Endothelial cell (in vitro differentiated cells): ENCODE results near the gene USP15. TPM values are rescaled to one million over a fixed set of nuclear protein-coding genes. Genes with fewer than 3 reads are reported as not detected.
"Not testable (repeated sequence)": the region's sequence is repeated elsewhere in the genome, so short reads cannot be mapped to it uniquely, and the experiment has no call there.

Source experiments
- DNase-seq: peaks from one replicate; pipeline ENCODE4 v3.0.0; 2021; ENCODE audit warnings: low spot score
- H3K27ac Mint-ChIP-seq: one replicate; pipeline ENCODE4 v1.8.0; 2021; ENCODE audit warnings: mixed read lengths, inconsistent platforms; ENCODE audit not compliant: unreplicated experiment
- H3K27me3 Mint-ChIP-seq: one replicate; pipeline ENCODE4 v1.8.0; 2021; ENCODE audit warnings: mild to moderate bottlenecking, moderate library complexity, mixed read lengths, inconsistent platforms; ENCODE audit not compliant: unreplicated experiment
- H3K36me3 Mint-ChIP-seq: one replicate; pipeline ENCODE4 v1.8.0; 2021; ENCODE audit warnings: mild to moderate bottlenecking, low read depth, mixed read lengths, inconsistent platforms; ENCODE audit not compliant: unreplicated experiment
- H3K4me1 Mint-ChIP-seq: one replicate; pipeline ENCODE4 v1.8.0; 2021; ENCODE audit warnings: mild to moderate bottlenecking, mixed read lengths, inconsistent platforms; ENCODE audit not compliant: unreplicated experiment
- H3K4me3 Mint-ChIP-seq: one replicate; pipeline ENCODE4 v1.8.0; 2021; ENCODE audit warnings: mild to moderate bottlenecking, mixed read lengths, inconsistent platforms; ENCODE audit not compliant: unreplicated experiment
- H3K9me3 Mint-ChIP-seq: one replicate; pipeline ENCODE4 v1.8.0; 2021; ENCODE audit warnings: mixed read lengths, inconsistent platforms; ENCODE audit not compliant: unreplicated experiment
- CTCF ChIP-seq: fragments of 200-600 bp; sonication (generic); IDR thresholded peaks from one replicate; pipeline ENCODE4 v1.5.0; 2021; ENCODE audit warnings: antibody characterized with exemption; ENCODE audit not compliant: unreplicated experiment
- total RNA-seq: library from RNA; stranded (reverse); fragmentation: NEBNext Ultra II Directional; extraction: Animal tissue kit (Norgen Biotek cat#: 25700); gene quantifications from one replicate; pipeline ENCODE4 v1.2.1, GENCODE V29; 2021; ENCODE audit not compliant: unreplicated experiment

Gene USP15
- total RNA-seq, 1 donor from 2014 or later = 98.2 TPM

- no peak for TF ChIP-seq CTCF
- Mint-ChIP-seq H3K27me3 (no peaks in the 10 kb centered on the region), H3K36me3 (peaks cover 6% of the 10 kb centered on the region), H3K4me1 (no peaks in the 10 kb centered on the region), H3K4me3 (no peak overlapping the region), H3K27ac (no peak overlapping the region), H3K9me3 (no peaks in the 10 kb centered on the region)
- DNase-seq = no peak
These were observed 90.3 kb downstream of the USP15 start for GRCh38 chr12:62350554-62350953.

DNA sequence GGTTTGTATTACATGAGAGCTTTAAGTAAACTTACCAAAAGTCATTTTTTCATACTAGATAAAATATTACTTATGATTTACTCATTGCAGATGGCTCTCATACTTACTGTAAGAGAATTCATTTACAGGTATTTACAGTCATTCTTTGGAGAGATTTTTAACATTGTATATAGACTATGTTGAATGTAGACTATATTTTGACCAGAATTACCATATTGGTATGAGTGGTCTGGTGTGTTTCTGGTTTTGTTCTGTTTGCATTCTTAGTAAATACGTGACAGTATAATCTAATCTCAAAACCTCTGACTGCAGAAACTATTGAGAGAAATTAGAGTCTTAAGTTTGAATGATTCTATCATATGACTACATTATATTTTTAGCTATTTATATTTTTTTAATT, 91.1 kb downstream of the USP15 start:
- no peaks in the 10 kb centered on the region for H3K27me3 Mint-ChIP-seq
- H3K9me3 Mint-ChIP-seq = no peaks in the 10 kb centered on the region
- no peak for DNase-seq
- H3K27ac Mint-ChIP-seq = no peak overlapping the region
- H3K36me3 Mint-ChIP-seq = peaks cover 3% of the 10 kb centered on the region
- H3K4me3 Mint-ChIP-seq = no peak overlapping the region
- no peak for TF ChIP-seq CTCF
- no peaks in the 10 kb centered on the region for H3K4me1 Mint-ChIP-seq

DNA sequence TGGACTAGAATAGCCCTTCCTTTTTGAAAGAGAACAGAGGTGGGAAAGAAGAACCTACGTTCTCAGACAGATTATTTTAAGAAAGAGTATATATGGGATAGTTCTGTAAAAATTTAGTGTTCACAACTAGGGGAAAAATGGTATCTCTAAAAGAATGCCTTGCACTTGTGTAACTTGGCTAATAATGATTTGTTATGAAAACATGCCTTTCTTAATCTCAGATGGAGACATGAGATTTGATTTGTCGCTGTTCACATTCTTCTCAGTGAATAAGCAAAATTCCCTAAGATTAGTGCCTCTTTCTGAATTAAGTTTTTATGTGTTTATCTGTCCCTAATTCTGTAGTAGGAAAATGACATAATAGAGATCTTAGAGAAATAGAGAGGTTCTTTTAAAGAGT, 100.8 kb downstream of the USP15 start:
- no peak for TF ChIP-seq CTCF
- Mint-ChIP-seq H3K4me1 (no peaks in the 10 kb centered on the region), H3K9me3 (no peaks in the 10 kb centered on the region), H3K4me3 (no peak overlapping the region), H3K27me3 (no peaks in the 10 kb centered on the region), H3K27ac (no peak overlapping the region), H3K36me3 (peaks cover 33% of the 10 kb centered on the region)
- no peak for DNase-seq

GRCh38 chr12:62363506-62363905, 103.3 kb downstream of the USP15 start:
- no peak for TF ChIP-seq CTCF
- no peaks in the 10 kb centered on the region for H3K4me1 Mint-ChIP-seq
- no peak overlapping the region for H3K4me3 Mint-ChIP-seq
- no peaks in the 10 kb centered on the region for H3K9me3 Mint-ChIP-seq
- H3K36me3 Mint-ChIP-seq = peaks cover 39% of the 10 kb centered on the region
- no peak overlapping the region for H3K27ac Mint-ChIP-seq
- H3K27me3 Mint-ChIP-seq = no peaks in the 10 kb centered on the region
- DNase-seq = no peak

DNA sequence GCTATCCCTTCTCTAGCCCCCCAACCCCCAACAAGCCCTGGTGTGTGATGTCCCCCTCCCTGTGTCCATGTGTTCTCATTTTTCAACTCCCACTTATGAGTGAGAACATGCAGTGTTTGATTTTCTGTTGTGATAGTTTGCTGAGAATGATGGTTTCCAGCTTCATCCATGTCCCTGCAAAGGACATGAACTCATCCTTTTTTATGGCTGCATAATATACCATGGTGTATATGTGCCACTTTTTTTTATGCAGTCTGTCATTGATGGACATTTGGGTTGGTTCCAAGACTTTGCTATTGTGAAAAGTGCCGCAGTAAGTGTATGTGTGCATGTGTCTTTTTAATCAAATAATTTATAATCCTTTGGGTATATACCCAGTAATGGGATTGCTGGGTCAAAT, 104.5 kb downstream of the USP15 start:
- H3K4me1 Mint-ChIP-seq, H3K27ac Mint-ChIP-seq, H3K9me3 Mint-ChIP-seq, H3K4me3 Mint-ChIP-seq, DNase-seq, H3K27me3 Mint-ChIP-seq: not testable (repeated sequence)
- peaks cover 41% of the 10 kb centered on the region for H3K36me3 Mint-ChIP-seq

- not testable (repeated sequence) for H3K27me3 Mint-ChIP-seq, DNase-seq, H3K9me3 Mint-ChIP-seq, H3K27ac Mint-ChIP-seq, H3K4me1 Mint-ChIP-seq
- H3K36me3 Mint-ChIP-seq = peaks cover 41% of the 10 kb centered on the region
- peak overlapping the region; percentile 16 for H3K4me3 Mint-ChIP-seq
These were observed 105.6 kb downstream of the USP15 start for GRCh38 chr12:62365846-62366245.

- peaks cover 32% of the 10 kb centered on the region for H3K36me3 Mint-ChIP-seq
- H3K9me3 Mint-ChIP-seq = not testable (repeated sequence)
These were observed 108.4 kb downstream of the USP15 start for GRCh38 chr12:62368430-62369223.

More at GRCh38 chr12:62368430-62369223, 108.4 kb downstream of the USP15 start:
- H3K27ac Mint-ChIP-seq, H3K4me1 Mint-ChIP-seq, DNase-seq, H3K4me3 Mint-ChIP-seq, H3K27me3 Mint-ChIP-seq: not testable (repeated sequence)
